GM13976 (cell line): ENCODE results near the gene GPR39.

Experiments
- DNase-seq: peaks from one replicate; pipeline ENCODE4 v3.0.0; 2012; ENCODE audit warnings: low spot score
- CTCF ChIP-seq: IDR thresholded peaks from 2 replicates; pipeline ENCODE4 v1.5.1; 2012; ENCODE audit warnings: borderline replicate concordance, mild to moderate bottlenecking; ENCODE audit not compliant: insufficient read depth; ENCODE audit errors: extremely low read depth, missing control alignments, control extremely low read depth
- in situ Hi-C: fragments of 300-500 bp; cut with MboI; formaldehyde crosslinking; loops from one replicate; pipeline ENCODE4 v1.12.0; 2022; ENCODE audit warnings: low sequenced_read_pairs, mixed read lengths, inconsistent platforms; ENCODE audit not compliant: unreplicated experiment

GPR39 gene

DNA sequence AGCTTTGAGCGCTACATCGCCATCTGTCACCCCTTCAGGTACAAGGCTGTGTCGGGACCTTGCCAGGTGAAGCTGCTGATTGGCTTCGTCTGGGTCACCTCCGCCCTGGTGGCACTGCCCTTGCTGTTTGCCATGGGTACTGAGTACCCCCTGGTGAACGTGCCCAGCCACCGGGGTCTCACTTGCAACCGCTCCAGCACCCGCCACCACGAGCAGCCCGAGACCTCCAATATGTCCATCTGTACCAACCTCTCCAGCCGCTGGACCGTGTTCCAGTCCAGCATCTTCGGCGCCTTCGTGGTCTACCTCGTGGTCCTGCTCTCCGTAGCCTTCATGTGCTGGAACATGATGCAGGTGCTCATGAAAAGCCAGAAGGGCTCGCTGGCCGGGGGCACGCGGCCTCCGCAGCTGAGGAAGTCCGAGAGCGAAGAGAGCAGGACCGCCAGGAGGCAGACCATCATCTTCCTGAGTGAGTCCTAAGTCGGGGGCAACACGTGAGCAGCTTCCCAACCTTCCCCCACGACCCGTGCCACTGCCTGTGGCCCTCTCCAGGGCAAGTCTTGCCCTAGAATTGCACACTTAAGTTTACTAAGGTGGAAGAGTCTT, 928 bp downstream of the GPR39 start:
- in situ Hi-C loops: no loop called here
- TF ChIP-seq CTCF: no peak
- DNase-seq: no peak

GRCh38 chr2:132419235-132419634, 2.6 kb downstream of the GPR39 start:
- TF ChIP-seq CTCF: no peak
- in situ Hi-C loops: no loop called here
- no peak for DNase-seq

- no peak for TF ChIP-seq CTCF
- in situ Hi-C loops: no loop called here
- DNase-seq: no peak
Observed at GRCh38 chr2:132419941-132420340, 3.3 kb downstream of the GPR39 start.

- TF ChIP-seq CTCF: no peak
- no peak for DNase-seq
- in situ Hi-C loops: no loop called here
Observed at GRCh38 chr2:132420816-132421805, 4.5 kb downstream of the GPR39 start.

- no peak for TF ChIP-seq CTCF
- DNase-seq: no peak
- in situ Hi-C loops: no loop called here
Observed at GRCh38 chr2:132422736-132423135, 6.1 kb downstream of the GPR39 start.

- no peak for DNase-seq
- no peak for TF ChIP-seq CTCF
- in situ Hi-C loops: no loop called here
Observed at GRCh38 chr2:132424526-132425121, 8.0 kb downstream of the GPR39 start.
